NCI-H2171 treated with DMSO at 0.1 percent for 48 hours (cell line): Measurements from ENCODE around the gene CNTROB.

Experiments used
- DNase-seq: peaks from one replicate; lab custom pipeline; 2025; lab: John Stamatoyannopoulos, UW

Gene CNTROB

DNA sequence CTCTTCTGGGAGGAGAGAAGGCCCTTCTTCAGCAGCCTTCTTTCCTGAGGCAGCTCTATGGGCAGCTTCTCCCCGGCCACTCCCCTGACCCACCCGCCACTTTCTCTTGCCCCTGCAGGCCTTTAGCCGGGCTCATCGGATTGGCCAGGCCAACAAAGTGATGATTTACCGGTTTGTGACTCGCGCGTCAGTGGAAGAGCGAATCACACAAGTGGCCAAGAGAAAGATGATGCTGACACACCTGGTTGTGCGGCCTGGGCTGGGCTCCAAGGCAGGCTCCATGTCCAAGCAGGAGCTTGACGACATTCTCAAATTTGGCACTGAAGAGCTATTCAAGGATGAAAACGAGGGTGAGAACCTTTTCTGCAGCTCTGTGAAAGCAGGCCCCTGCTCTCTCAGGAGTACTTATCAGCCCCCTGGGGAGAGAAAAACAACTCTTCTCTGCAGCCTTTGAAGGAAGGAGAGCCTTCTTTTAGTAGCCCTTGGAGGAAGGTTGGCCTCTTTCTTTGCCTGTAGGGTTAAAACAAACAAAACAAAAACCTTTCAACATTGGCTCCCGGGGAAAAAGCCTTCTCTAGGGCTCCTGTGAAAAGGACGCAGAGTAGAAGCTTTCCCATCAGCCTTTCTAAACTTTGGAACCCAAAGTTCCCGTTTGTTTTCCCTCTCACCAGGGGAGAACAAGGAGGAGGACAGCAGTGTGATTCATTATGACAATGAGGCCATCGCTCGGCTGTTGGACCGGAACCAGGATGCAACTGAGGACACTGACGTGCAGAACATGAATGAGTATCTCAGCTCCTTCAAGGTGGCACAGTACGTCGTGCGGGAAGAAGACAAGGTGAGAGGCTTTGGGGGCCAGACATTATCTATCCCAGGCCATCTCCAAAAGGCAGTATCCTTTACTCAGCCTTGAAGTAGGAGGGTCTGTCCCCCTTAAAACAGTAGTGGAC is 28.6 kb upstream of the CNTROB start:
- no peak for DNase-seq

DNA sequence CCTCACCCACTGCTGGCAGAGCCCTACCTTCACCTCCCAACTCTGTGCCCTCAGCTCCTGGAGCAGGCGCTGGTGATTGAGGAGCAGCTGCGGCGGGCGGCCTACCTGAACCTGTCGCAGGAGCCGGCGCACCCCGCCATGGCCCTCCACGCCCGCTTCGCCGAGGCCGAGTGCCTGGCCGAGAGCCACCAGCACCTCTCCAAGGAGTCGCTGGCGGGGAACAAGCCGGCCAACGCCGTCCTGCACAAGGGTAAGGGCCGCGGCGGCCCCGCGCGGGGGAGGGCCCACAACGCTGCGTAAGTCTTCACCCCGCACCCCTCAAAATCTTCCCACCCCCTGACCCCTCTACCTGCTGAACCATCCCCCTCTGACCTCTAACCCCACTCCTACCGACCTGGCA is 22.9 kb upstream of the CNTROB start:
- no peak for DNase-seq

DNA sequence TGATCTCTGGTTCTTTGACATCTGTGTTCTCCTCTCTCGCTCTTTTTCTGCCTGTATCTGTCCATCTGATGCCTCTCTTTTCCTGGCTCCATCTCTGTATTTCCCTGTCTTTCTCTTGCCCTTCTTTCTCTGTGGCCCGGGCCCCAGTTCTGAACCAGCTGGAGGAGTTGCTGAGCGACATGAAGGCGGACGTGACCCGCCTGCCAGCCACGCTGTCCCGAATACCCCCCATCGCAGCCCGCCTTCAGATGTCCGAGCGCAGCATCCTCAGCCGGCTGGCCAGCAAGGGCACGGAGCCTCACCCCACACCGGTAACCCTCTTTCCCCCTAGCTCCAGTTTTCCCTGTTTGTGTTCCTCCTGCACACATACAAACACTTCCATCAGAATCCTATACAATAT is 21.7 kb upstream of the CNTROB start:
- DNase-seq: no peak

DNA sequence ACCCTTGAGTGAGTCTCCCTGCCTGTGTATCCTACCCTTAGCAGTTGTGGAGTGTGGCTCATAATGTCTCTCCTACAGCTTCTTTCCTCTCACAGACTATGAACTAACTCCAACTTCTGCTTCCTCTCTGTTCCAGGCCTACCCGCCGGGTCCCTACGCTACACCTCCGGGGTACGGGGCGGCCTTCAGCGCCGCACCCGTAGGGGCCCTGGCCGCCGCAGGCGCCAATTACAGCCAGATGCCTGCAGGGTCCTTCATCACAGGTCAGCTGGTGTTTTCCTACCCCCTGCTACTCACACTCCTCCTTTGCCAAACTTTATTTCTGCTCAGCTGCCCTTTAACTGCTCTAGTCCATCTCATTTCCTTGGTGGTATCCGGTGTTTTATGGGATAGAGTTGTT is 21.3 kb upstream of the CNTROB start:
- DNase-seq: no peak

DNA sequence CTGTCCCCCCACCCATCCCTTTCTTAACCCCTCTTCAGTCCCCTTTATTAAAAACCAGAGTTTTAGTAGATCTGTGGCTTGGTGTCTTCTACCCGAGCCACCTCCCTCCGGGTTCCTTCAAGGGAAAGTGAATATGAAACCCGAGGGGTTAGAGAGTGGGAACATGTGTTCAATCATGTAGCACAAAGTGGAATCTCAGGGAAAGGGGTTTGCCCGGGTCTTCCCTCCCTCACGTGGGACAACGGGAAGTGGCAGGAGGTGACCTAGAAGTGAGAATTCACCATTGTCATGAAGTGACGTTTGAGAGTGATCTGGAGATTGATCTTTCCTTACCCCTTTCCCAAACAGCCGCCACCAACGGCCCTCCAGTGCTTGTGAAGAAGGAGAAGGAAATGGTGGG is 20.9 kb upstream of the CNTROB start:
- DNase-seq: no peak

DNA sequence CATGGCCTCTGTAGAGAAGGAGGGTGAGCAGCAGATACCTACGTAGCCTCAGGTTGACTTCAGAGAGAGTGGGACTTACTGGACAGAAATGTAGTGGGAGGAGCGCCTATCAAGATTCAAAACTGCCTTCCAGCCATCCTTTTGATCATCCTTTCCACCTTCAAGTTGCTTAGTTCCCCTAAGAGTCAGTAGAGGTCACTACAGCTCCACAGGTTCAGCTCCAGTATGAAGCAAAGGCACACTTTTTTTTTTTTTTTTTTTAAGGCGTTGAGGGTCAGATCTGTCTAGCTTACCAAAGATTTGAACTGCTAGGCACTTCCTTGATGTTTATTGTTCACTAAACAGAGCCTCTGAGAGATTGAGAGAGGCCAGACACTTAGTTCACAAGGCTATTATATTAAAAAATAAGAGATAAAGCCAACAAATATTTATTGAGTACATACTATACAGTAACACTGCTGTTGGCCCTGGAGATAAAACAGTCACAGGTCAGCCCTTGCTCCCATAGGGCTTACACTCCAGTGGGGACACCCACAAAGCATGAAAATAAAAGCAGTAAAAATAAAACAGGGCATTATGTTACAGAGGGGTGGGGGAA is 19.0 kb upstream of the CNTROB start:
- peak; percentile 78 for DNase-seq

DNA sequence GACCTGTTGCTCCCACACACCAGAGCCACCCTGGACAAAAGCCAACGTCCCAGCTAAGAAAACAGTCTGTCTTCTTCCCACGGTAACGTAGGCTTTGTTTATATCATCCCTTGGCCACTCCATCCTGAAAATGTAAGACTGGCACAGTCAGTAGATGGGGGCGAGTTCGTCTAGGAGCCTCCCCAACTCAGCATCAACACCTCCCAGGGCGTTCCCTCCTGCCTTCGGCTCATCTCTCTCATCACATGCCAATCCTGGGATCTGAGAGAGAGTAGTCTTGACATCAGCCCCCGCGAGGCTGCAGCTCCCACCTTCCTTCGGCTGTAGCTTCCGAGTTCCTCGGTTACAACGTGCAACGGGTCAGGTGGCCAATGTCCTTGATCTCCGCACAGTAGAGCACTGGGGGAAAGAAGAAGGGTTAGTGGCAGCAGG is 16.8 kb upstream of the CNTROB start:
- no peak for DNase-seq

DNA sequence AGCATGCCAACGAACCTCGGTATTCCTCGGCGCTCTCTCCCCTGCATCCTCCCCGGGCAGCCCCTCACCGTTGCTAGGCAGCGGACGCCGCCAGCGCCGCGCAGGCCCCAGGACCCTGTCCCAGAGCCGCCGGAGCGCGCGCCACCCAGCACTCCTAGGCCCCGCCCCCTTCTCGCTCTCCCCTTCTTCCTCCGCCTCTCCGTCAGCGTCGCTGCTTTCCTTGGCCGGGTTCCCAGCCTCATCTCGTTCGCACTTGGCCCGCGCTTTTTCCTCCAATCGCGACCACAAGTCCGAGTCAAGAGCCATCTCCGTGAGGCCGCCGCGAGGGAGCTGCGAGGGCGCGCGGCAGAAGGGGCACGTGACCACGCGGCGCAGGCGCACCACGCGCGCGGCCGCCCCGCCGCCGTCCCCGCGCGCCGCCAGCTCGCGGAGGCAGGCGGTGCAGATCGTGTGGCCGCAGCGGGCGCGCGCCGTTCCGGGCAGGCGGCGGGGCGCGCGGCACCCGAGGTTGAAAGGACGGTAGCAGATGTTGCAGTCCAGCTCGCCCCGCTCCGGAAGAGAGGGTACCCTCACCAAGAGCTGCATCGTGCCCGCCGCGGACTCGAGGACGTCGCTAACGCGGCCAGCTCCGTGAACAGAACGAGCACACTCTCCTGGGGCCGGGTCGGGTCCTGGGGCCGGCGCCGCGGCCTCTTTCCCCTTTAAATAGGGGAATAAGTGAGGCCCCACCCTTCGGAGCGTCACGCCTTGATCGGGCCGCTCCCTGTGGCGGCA is 16.2 kb upstream of the CNTROB start, which contains the start of gene RNF227:
TSS of gene RNF227 (minus strand) at position 679 of the 774 bp plus-strand sequence. CDS start at position 585, 94 bp downstream.
- peak; percentile 98 for DNase-seq

DNA sequence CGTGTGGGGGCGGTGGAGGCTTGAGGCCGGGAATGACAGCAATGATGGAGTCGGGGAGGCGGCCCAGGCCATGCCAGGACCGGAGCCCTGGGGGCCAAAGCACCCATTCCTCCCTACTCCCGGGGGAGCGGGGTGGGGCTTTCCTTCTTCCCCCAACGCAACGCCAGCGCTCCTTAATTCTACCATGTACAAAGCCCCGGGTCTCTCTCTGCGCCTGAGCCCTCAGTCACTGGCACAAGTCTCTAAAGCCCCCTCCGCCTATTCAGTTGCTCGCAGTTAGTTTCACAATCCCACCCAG is 15.7 kb upstream of the CNTROB start:
- no peak for DNase-seq

DNA sequence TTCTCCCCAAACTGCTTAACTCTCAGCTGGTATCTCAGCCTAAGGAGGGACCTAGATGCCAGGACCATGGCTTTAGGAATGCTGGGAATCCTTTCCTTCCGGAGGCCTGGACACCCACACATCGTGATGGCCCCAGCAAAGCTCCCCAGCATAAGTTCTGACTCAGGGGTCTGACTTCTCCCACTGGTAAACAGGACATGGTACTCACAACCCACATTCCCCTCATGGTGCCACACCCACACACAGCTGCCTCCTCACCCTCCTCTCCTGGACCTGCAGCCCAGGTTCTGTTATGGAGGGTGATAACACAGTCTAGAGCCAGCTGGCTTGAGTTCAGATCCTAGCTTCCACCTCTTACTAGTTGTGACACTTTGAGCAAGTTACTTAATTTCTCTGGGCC is 15.2 kb upstream of the CNTROB start:
- no peak for DNase-seq

DNA sequence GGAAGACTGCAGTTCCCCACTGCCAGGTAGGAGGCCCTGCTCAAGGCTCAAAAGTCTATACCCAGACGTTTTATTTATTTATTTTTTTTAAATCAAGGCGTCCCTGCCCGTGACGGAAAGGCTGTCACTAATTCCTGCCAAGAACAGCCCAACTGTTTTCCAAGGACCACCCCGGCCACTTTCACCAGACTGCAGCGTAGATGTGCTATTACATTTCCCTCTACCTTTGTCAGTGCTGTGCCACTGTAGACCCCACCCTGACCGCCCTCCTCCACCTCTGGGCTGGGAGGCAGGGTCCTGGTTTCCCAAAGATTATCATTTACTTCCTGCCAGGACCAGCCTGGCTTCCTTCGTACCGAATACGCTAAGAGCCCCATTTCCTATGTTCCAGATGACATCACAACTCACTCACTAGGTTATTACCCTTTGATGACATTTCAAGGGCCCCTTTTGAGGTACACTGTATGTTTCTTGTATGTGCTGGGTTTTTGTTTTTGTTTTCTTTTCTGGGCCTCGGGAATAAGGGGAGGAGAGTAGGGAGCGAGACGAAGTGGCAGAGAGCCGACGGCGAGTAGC is 9.6 kb upstream of the CNTROB start:
- DNase-seq: no peak

DNA sequence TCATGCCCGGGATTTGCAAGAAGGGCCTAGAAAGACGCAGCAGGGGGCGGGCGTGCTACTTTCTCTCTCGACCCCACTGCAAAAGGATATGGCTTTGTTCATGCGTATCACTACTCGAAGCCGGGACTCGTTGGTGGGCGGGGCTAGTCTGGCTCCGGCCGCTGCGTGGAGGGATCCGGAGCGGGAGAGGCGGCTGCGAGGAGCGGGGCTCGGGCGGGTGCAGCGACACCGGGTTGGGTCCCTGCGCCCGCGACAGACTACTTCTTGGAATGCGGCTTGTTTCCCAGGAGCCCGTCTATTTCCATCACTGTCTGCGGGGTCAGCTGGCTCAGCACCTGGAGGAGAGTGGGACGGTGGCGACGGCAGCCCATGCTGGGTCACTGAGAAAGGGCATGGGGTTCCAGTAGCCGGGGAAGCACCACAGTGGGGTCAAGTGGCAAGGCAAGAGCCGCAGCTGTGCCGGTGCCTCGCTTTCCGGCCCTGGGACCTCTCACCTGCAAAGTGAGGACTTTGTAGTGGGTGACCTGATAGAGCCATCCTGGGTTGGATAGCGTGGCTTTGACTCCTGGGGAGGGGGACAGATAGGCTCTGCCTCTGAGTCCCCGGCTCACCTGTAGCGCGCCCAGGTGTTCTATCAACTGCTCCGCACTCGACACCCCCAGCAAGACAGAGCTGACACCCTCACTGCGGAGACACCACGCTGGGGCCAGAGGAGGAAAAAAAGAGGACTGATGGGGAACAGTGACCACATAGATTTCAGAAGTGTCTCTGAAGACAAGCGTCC is 9.0 kb upstream of the CNTROB start:
- DNase-seq: no peak

DNA sequence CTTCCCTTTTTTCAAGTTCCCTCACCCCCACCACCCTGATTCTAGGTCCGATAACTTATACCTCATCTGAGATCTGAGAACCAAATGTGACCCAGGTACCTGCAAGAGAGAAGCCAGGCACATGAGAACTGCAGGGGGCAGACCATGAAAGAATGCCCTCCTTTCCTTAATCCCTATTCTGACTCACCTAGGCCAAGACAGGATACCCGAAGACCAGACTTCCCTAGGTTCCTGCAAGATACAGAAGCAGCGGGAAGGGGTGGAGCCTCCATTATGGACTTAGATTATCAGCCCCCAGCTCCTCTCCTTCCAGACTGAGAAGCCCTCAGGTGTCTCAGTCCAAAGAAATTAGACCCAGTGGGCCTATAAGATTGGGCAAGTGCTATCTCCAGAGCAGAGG is 4.4 kb upstream of the CNTROB start:
- DNase-seq: no peak

DNA sequence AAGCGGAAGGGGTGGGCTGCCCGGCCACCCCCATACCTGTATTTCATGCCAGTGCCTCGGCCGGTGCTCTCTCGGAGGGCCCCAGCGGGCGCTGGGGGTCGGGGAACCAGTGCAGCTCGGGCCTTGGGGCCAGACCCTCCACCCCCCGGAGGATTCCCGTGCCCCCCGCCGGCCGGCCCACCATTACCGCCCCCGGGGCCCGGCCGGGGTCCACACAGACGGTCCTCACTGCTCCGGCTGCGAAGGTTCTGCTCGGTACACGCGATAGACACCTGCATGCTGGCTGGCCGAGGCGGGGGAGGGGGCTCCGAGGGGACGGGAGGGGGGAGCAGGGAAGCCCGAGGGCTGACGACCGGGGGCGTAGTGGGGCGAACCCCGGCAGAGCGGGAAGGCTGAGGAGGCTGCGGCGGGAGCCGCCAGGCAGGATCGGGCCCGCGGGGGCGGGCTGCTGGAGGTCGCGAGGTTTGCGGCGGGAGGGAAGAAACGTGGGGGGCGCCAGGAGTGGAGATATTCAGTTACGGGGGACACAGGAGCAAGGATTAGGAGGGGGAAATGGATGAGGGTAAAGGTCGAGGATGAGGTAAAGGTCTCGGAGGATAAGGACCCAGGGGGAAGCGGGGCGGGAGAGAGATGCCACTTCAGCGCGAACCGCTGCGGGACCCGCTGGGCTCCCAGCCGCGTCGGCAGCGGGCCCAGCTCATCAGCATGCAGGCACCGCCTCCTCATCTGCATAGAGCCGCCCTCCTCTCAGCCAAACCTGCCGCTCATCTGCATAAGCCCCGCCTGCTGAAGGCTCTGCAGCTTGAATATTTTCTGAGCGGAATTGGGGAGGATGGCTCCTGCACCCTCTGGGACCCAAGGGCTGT is 2.6 kb upstream of the CNTROB start, which contains the start of gene KCNAB3:
TSS of gene KCNAB3 (minus strand) at position 699 of the 866 bp plus-strand sequence. CDS start at position 278, 421 bp downstream.
- peak; percentile 87 for DNase-seq

DNA sequence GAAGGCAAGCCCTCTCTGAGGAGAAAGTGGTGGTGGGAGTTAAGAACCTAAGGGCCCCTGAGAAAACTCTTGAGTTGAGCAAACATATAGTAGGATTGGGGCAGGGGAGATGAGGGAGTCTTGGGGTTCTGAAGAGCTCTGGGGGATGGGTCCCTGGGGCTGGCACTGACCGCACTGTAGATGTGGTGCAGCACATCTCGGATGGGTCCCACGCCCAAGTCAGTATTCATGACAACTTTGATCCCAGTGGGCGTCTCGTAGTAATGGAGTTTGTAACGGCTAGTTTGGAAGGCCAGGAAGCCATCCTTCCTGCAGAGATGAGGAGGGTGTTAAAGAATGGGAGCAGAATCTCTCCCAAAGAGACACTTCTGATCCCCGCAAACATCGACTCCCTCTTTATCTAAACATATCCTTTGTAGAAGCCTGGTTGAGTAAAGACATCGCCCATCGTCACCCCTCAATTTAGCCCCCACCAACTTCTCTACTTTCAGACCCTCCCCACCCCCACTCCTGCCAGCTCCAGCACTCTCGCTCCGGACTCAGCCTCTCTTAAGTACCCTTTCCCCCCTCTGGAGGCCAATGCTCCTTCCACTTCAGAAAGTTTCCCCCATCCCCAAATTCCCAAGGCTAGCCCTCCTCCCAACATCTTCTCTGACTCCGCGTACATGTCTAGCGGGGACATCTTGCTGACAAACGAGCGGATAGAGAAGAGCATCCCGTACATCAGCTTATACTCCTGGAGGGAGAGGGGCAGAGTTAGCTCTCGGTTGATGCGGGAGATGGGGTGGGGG is 970 bp upstream of the CNTROB start:
- DNase-seq: peak; percentile 47

DNA sequence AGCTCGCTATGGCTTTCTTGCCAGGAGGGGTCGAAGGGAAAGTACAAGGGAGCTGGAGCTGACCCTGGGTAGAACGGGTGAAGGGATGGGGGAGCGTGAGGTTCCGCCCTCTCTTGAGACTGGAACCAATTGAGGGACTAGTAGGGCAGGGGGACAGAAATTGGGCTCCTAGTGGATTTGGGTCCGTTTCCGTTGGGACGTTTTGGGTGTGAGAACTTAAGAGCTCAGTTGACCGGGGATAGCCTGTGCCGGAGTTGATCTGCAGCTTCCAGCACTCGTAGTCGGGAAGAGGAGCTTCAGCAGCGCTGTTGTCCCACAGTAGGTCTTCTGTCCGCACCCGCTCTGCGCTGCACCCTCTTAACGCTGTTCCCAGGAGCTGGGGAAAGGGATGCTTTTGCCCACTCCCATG is 481 bp downstream of the CNTROB start:
- DNase-seq: peak; percentile 46

DNA sequence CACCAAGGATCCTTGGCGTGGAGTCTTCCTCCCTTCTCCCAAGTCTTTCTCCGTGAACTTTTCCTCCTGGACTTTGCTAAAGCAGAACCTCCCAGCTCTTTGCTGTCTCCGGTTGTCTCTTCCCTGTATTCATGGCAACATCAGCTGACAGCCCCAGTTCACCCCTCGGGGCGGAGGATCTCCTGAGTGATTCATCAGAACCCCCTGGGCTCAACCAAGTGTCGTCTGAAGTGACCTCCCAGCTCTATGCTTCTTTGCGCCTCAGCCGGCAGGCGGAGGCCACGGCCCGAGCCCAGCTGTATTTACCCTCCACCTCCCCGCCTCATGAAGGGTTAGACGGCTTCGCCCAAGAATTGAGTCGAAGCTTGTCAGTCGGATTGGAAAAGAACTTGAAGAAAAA is 943 bp downstream of the CNTROB start:
- peak; percentile 4 for DNase-seq

DNA sequence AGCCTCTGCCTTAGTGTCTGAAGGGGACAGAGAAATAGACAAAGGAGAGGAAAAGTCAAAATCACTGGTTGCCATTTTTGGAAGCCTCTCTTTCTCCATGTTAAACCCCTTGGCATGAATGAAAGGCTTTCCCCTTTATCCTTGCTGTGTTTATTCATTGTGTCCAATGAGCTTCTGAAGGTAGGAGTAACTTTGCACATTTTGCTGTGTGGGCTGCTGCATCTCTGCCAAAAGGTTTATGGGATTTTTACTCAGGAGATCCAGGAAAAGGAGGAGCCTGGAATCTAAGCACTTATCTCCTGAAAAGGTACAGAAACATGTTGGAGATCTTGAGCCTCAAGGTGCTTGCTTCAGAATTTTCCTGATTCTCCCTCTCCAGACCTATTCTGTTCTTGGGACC is 3.9 kb downstream of the CNTROB start:
- DNase-seq: no peak

DNA sequence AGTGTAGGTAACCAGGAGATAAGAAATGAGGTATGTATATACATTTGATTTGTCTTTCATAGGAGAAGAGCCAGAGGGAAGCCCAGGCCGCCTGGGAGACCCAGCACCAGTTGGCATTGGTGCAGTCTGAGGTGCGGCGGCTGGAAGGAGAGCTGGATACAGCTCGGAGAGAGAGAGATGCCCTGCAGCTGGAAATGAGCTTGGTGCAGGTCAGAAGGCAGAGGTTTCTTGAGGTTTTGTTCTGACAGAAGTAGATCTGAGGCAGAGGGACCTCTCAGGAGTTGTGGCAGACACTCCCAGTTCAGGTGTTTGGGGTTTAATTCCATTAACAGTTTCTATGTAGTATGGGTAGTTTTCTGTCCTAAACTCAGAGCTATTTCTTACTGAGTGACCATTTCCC is 8.0 kb downstream of the CNTROB start:
- no peak for DNase-seq

DNA sequence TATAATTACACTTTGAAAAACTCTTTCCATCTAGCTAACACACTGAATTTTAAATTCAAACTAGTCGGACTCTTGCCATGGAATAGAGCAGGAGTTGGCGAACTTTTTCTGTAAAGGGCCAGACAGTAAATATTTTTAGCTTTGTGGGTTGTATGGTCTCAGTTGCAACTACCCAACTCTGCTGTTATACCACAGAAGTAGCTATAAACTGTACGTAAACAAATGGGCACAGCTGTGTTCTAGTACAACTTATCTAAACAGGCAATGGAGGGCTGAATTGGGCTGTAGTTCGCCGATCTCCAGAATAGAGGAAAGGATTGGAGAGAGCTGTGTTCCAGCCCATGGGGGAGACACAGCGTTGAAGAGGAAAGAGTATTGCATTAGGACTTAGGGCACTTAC is 8.7 kb downstream of the CNTROB start:
- DNase-seq: no peak
